Nephron (organoid): ENCODE data around the gene ACACA.
A peak's percentile ranks its signal among the peaks of the same experiment; 100 is the strongest.

Source experiments
- H3K27ac Mint-ChIP-seq, 3 experiments: 2 replicates each; pipeline ENCODE4 v1.8.0; 2020; ENCODE audit warnings: mixed read lengths in 3 of 3, mild to moderate bottlenecking in 2 of 3, moderate library complexity in 1 of 3
- H3K27me3 Mint-ChIP-seq: 2 replicates; pipeline ENCODE4 v1.8.0; 2021; ENCODE audit warnings: low read depth, mild to moderate bottlenecking, moderate library complexity, mixed read lengths
- H3K36me3 Mint-ChIP-seq: 2 replicates; pipeline ENCODE4 v1.8.0; 2020; ENCODE audit warnings: low read depth, mixed read lengths
- H3K4me1 Mint-ChIP-seq: 2 replicates; pipeline ENCODE4 v1.8.0; 2020; ENCODE audit warnings: mixed read lengths
- H3K4me3 Mint-ChIP-seq, 3 experiments: 2 replicates each; pipeline ENCODE4 v1.8.0; 2020; ENCODE audit warnings: mild to moderate bottlenecking in 3 of 3, mixed read lengths in 3 of 3, moderate library complexity in 2 of 3
- H3K9me3 Mint-ChIP-seq: 2 replicates; pipeline ENCODE4 v1.8.0; 2020; ENCODE audit warnings: mixed read lengths
- TF ChIP-seq, protein P1 (sequence below), 3 experiments: fragments of 200-600 bp; sonication (generic); IDR thresholded peaks; one replicate each; pipeline ENCODE4 v1.5.0; 2021; ENCODE audit warnings: antibody characterized with exemption in 3 of 3; ENCODE audit not compliant: unreplicated experiment in 3 of 3

Gene ACACA

DNA sequence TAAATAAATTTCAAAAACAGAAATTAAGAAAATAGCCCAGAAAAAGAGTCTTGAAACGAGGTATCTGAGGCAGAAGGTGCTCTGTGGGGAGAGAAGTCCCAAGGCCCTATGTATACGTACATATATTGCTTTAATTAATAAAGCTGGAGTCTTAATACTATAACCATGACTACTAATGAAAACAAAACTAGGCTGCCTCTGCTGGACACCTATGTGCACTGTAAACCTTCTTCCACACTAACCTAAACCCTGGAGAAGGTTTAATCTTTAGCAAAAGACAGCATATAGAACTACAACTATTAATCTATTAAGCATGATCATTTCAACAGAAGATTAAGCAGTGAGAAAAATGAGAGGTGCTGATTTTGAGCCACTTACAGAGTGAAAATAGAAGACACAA, 184.8 kb downstream of the ACACA start:
- Mint-ChIP-seq H3K4me1 (no peaks in the 10 kb centered on the region), H3K27ac (no peak overlapping the region), H3K4me3 (no peak overlapping the region), H3K9me3 (no peaks in the 10 kb centered on the region), H3K36me3 (peaks cover 13% of the 10 kb centered on the region), H3K27me3 (no peaks in the 10 kb centered on the region)
- TF ChIP-seq, protein P1, sequence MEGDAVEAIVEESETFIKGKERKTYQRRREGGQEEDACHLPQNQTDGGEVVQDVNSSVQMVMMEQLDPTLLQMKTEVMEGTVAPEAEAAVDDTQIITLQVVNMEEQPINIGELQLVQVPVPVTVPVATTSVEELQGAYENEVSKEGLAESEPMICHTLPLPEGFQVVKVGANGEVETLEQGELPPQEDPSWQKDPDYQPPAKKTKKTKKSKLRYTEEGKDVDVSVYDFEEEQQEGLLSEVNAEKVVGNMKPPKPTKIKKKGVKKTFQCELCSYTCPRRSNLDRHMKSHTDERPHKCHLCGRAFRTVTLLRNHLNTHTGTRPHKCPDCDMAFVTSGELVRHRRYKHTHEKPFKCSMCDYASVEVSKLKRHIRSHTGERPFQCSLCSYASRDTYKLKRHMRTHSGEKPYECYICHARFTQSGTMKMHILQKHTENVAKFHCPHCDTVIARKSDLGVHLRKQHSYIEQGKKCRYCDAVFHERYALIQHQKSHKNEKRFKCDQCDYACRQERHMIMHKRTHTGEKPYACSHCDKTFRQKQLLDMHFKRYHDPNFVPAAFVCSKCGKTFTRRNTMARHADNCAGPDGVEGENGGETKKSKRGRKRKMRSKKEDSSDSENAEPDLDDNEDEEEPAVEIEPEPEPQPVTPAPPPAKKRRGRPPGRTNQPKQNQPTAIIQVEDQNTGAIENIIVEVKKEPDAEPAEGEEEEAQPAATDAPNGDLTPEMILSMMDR (IDR thresholded peaks at IDR 0.05; ENCODE audit: unreplicated experiment in 3 of 3), result peak in 2 of 3 experiments; percentile 15 to 17

DNA sequence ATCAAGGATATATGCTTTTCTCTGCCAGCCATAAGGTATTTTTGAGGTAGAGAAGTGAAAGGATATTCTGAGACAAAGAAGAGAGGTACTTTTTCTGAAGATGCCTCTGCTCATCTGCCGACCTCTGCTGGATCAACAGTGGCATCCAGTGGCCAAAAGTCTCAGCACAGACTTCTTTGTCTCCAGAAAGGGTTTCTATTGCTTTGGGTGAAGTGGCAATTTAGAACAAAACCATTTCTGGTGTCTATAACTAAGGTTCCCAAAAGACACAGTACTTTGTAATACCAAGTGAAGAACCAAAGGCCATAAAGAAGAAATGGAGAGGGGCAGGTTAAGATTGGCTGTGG, 186.1 kb downstream of the ACACA start:
- TF ChIP-seq, protein P1 (IDR thresholded peaks at IDR 0.05; ENCODE audit: unreplicated experiment in 3 of 3), result peak; percentile 35 to 57 (median 44)
- Mint-ChIP-seq H3K9me3 (no peaks in the 10 kb centered on the region), H3K36me3 (peaks cover 10% of the 10 kb centered on the region), H3K27me3 (no peaks in the 10 kb centered on the region), H3K4me1 (no peaks in the 10 kb centered on the region), H3K27ac (peak overlapping the region in 1 of 3 experiments; percentile 8), H3K4me3 (no peak overlapping the region)

DNA sequence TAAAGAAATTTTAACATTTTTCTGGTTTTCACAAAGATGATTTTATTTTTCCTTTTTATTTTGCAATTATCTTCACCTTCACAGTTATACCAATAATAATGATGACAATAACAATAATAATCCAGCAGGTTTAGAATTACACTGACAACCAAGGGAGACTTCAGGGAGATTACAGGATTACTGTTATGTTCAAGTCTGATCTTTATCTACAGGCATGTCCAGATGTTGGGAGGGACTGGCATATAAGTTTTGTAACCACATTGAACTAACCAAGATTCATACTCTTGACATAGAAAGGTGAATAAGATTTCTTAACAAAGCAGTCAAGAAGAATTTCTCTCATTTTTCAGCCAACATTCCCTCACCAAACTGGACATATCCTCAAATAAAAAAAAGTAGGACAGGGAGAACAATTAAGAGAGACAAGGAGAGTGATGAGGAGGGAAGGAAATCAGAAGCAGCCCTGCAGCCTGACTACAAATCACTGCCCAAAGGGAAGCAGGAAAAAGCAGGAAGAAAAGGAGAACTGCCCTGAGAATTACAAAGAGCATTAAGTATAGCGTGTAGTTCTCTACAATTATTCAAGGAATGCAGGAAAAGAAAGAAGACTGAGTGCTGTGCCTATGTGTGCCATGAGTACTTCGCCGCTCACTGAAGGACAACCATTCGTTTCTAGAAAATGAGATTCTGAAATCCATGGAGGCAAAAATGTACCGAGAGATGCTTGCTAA, 186.6 kb downstream of the ACACA start:
- TF ChIP-seq, protein P1 (IDR thresholded peaks at IDR 0.05; ENCODE audit: unreplicated experiment in 3 of 3), result no peak
- no peaks in the 10 kb centered on the region for H3K27me3 Mint-ChIP-seq
- H3K4me3 Mint-ChIP-seq, result no peak overlapping the region
- peaks cover 10% of the 10 kb centered on the region for H3K36me3 Mint-ChIP-seq
- H3K9me3 Mint-ChIP-seq, result no peaks in the 10 kb centered on the region
- peak overlapping the region in 2 of 3 experiments; percentile 8 to 21 for H3K27ac Mint-ChIP-seq
- H3K4me1 Mint-ChIP-seq, result no peaks in the 10 kb centered on the region

DNA sequence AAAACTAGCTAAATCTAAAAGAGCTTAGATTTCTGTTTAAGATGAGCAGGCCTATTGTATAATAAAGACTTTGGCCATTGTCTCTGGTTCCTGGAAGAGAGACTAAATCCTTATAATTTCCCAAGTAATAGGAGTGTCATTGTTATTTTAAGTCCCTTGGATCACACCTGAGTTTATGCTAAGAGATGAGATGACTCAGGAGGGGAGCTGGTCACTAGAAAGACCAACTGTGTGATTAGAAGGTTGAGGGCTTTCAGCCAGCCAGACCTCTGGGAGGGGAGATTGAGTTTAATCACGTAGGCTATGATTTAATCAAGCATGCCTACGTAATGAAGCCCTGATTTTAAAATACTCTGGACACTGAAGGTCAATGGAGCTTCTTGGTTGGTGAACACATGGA, 187.8 kb downstream of the ACACA start:
- TF ChIP-seq, protein P1 (IDR thresholded peaks at IDR 0.05; ENCODE audit: unreplicated experiment in 3 of 3), result no peak
- no peaks in the 10 kb centered on the region for H3K27me3 Mint-ChIP-seq
- no peaks in the 10 kb centered on the region for H3K9me3 Mint-ChIP-seq
- H3K36me3 Mint-ChIP-seq, result peaks cover 10% of the 10 kb centered on the region
- no peak overlapping the region for H3K27ac Mint-ChIP-seq
- no peak overlapping the region for H3K4me3 Mint-ChIP-seq
- peaks cover 10% of the 10 kb centered on the region for H3K4me1 Mint-ChIP-seq

DNA sequence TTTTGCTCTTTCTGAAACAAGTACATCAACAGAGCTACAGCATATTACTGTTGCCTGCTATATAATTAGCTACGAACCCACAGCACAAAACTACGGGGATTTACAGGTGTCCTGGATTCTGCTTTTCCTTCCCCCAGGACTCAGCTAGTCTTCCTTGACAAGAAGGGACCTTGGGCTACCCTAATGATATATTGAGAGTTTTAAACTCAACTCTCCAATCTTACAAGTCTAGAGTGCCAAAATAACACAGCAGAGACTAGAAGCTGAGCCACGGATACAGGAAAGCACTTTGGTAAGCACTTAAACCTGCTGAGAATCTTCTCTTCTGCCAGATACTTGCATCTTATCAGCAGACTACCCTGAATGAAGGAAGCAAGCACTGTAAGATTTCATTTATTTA, 192.2 kb downstream of the ACACA start:
- no peak overlapping the region for H3K27ac Mint-ChIP-seq
- H3K4me1 Mint-ChIP-seq, result peaks cover 22% of the 10 kb centered on the region
- no peaks in the 10 kb centered on the region for H3K36me3 Mint-ChIP-seq
- TF ChIP-seq, protein P1 (IDR thresholded peaks at IDR 0.05; ENCODE audit: unreplicated experiment in 3 of 3), result no peak
- no peaks in the 10 kb centered on the region for H3K27me3 Mint-ChIP-seq
- no peak overlapping the region for H3K4me3 Mint-ChIP-seq
- H3K9me3 Mint-ChIP-seq, result no peaks in the 10 kb centered on the region

DNA sequence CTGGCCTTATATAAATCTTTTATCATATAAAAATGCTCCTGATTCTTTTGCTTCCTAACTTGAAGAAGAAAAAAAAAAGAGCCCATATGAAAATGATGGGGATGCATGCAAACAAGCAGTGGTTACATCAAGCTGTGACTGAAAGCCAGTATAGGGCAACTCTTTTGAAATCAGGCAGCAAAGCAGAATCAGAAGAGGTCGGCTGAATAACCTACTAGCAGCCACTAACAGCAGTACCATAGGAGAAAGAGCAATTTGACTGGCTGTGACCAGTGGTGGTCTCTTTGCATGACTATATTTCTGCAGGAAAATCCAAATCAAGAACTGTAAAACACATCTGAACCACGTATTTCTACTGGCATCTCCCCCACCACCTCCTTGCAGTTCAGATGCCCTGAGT, 192.7 kb downstream of the ACACA start:
- Mint-ChIP-seq H3K27ac (no peak overlapping the region), H3K9me3 (no peaks in the 10 kb centered on the region), H3K27me3 (no peaks in the 10 kb centered on the region), H3K4me3 (no peak overlapping the region), H3K4me1 (peaks cover 22% of the 10 kb centered on the region), H3K36me3 (no peaks in the 10 kb centered on the region)
- TF ChIP-seq, protein P1 (IDR thresholded peaks at IDR 0.05; ENCODE audit: unreplicated experiment in 3 of 3), result no peak
